T-helper 22 cell (primary cell): Measurements from ENCODE around the gene VSX1.

Experiments used
- DNase-seq: peaks from one replicate; pipeline ENCODE4 v3.0.0-alpha.2; 2020; ENCODE audit warnings: low read depth

The VSX1 gene

DNA sequence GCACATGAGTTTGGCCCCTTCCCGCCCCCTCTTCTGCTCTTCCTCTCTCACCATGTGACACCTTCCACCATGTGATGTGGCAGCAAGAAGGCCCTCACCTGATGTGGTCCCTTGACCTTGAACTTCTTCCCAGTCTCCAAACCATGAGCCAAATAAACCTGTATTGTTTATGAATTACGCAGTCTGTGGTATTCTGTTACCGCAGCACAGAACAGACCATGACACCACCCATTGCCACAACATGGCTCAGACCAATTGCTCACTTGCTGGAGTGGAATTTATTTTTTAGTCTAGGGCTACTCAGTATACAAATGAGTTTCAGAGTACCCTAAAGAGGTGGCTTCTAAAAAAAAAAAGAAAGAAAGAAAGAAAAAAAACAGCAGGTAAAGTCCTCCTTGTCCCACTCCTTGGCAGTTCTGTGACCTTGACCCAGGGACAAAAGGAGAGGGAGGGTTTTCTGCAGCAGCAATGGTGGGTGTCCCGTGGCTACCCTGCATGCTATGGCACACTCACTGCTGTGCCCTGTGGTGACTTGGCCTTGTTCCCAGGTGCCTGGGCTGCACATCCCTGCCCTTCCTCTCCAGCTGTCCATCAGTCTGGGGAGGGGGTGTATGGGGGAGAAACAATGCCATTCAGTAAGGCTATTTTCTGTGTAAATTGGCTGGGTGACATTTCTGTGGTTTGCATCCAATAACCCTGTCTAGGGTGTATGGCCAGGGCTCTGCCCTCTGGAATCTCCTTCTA lies 5.4 kb upstream of the VSX1 start:
- no peak for DNase-seq

DNA sequence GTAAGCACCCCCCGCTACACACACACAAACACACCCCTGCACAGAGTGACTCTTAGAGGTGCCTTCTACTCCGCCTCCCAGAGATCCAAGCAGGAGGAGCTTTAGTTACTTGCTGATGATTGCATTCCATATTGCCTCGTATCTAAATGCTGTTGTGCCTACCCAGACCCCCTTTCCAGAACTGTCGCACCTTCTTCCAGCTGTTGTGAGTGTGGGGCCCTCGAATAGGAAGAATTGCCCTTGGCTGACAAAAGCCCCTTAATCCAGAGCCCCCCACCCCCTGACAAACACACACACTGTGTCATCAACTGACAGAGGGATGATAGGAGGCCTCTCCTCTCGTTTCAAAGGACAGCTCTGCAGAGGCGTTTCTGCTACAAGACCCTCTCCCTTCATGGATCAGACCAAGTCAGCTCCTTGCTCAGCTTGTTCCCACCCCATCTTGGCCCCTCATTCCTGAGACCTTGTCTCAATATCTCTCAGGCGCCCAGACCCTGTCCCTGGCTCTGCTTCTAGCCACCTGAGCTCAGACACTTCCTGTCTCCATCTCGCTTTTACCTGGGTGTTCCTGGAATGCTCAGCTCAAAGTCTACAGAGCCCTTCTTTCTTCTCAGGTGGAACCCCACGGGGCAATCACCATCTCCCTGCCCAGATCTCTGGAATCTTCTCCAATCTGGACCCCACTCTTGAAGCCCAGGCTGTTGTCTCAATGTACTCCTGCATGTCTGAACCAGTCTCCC lies 4.0 kb upstream of the VSX1 start:
- DNase-seq = no peak

DNA sequence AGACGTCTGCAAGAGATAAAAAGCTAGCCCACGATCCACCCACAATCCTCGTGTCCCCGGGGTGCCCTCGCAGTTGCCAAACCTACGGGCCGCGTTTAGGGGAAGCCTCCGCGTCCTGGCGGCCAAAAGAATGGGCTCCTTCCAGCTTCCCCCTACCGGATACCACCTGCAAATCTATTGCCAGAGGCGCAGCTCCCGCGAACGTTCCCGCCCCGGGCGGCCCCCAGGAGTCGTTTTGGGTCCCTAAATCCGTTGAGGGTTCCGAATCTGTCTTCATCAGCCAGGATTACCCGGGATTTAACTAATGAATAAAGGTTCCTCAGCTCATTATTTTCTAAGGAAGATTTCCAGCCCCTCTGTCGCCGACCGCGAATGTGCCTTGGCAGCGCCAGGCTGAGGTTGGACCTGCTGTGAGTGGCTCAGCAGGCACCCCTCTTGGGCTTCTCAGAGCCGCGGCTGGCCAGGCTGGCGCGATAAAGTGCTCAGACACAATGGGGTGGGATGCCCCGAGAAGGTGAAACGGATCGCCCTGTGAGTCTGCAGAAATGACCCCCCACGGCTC lies 2.8 kb upstream of the VSX1 start:
- no peak for DNase-seq

GRCh38 chr20:25083773-25084625 lies 2.1 kb upstream of the VSX1 start:
- no peak for DNase-seq

DNA sequence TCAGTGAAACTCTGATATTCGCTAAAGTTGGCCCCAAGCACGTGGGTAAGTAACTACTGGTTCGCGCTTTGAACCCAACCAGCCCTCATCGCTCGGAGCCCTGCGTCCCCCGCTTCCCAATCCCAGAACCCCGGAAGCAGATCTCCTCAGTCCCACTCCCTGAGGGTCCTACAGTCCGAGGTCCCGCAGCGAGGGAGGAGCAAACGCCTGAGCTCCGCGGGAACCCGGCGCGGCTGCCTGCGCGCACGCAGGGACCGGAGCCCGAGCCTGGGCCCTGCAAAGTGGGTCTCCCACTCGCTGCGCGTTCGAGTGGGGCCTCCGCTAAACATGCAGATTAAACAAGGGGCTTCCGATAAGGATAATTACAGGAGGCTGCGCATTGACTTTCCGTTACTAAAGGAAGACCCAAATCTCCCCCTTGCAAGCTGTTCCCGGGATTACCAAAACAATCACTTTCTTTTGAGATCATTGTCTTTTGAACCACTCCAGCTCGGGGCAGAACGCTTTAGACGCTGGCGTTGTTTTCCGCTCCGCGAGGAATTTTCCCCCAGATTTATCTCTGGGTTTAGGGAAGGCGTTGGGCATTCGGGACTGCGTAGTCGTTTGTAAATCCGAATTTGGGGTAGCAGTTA lies 1.3 kb upstream of the VSX1 start:
- DNase-seq = no peak

DNA sequence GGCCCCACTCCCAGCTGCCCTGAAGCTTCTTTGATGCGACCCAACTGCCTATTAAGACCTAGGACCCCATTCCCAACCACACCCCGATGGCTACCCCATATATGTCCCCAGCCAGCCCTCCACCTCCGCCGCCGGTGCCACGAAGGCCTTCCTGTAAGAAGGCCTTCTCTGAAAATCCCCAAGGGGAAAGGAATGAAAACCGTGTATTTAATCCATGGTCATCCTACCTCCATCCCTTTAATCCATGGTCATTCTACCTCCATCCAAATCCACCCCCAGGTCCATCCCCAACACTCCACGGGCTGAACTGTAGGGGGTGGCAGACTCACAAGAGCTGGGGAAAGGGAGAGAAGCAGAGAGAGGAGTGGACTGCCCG lies 545 bp upstream of the VSX1 start:
- DNase-seq = no peak

- DNase-seq = no peak
Observed at GRCh38 chr20:25081065-25081729, 744 bp downstream of the VSX1 start.

- DNase-seq = no peak
Observed at GRCh38 chr20:25079171-25079570, 2.8 kb downstream of the VSX1 start.

DNA sequence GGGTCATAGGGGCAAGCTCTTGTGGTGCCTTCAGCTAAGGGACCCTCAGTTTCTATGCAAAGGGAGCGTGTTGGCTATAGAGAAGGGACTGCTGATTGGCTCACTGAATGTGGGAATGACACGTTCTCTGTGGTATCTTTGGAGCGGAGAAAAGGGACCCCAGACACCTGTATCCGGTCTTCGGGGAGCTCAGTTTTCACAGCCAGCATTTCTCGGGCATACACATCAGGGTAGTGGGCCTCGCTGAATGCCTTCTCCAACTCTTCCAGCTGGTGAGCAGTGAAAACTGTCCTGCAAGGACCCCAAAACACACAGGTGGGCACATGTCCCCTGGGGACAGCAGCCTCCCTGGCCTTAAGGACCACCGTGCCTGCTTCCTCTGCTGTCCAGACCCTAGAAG lies 3.3 kb downstream of the VSX1 start:
- DNase-seq = no peak

- DNase-seq = no peak
Observed at GRCh38 chr20:25077610-25078169, 4.3 kb downstream of the VSX1 start.

DNA sequence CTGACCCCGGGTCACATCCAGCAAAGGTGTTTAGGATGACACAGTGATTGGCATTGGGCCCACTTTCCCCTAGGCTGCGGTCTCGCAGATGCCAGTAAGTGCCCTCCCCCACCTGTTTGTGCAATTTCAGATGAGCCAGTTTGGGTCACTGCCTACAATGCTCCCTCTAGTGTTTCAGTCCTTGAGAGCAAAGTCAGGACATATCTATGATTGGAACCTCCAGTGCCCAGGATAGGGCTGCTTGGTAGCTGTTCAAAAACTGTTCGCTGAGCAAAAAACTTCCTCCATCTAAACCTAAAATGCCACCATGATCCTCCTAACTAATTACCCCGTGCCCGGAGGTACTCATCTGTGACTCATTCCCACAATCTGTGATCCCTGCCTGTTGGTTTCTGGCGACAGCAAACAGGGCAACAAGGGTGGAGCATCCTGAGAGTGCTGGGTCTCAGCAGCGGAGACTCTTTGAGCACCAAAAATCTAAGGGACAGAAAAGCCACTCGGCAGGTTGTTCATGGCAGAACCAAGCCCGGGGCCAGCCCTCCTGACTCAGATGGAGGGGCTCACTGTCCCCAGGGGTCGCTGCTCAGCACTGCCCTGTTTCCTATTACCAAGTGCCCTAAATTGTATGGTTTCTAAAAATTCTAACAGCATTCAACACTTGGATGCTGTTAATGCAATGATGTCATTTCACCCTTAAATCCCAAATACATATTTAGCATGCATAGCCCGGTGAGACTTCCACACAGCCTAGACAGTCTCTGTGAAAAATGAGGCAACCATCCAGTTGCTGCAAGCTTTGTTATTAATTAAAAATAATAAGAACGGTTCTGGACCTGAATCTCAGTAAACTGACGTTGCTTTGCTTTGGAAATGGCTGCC lies 5.0 kb downstream of the VSX1 start:
- no peak for DNase-seq

- DNase-seq = no peak
Observed at GRCh38 chr20:25076201-25076600, 5.7 kb downstream of the VSX1 start.

- no peak for DNase-seq
Observed at GRCh38 chr20:25073544-25073943, 8.4 kb downstream of the VSX1 start.

GRCh38 chr20:25072226-25072811 lies 9.6 kb downstream of the VSX1 start:
- no peak for DNase-seq

DNA sequence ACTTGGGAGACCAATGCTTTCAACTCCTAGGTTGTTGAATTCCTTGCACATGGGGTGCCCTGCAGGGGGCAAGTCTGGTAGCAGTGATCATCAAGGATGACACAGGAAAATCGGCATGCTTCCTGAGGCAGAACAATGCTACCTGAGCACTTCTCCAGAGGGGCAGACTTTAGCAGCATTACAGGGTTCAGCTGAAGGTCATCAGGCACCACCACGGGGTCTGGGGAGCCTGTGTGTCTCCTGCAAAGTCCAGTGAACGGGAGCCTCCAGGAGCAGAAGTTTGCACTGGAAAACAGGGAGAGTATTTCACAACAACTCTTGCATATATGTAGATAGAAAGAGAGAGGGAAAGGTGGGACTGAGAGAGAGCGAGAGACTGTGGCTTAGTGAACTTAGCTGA lies 10.2 kb downstream of the VSX1 start:
- no peak for DNase-seq

GRCh38 chr20:25070821-25071473 lies 11.0 kb downstream of the VSX1 start:
- DNase-seq = no peak

GRCh38 chr20:25067102-25067987 lies 14.6 kb downstream of the VSX1 start:
- DNase-seq = no peak

DNA sequence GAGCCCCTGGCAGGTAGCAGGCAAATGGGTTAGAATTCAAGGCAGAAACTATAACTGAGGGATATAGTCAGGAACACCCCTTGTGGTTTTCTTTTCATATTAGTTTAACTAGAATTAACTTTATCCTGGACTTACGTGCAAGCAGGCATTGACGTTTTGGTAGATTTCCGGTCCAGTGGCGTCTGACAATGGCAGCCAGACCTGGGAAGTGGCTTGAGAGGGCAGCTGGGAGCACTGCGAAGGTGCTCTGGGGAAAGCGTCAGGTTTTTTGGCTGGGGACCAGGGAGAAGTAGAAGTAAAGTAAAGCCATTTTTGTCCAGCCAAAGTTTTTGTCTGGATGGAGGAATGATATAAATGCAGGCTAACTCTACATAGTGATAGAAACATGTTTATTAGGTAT lies 15.6 kb downstream of the VSX1 start:
- DNase-seq = no peak
